Measurements from ENCODE around the gene KRT71. TPM values are rescaled to one million over a fixed set of nuclear protein-coding genes. Genes with fewer than 3 reads are reported as not detected.

KRT71 gene
- total and polyA plus RNA-seq, 2 of the 8 experiments (the other 6 are each of a cell fraction or from before 2014, with no cell fraction given), result not detected

GRCh38 chr12:52529417-52529816, 23.5 kb downstream of the KRT71 start (continued):
- TF ChIP-seq CHD7 (IDR thresholded peaks at IDR 0.05; ENCODE audit: insufficient replicate concordance, low read length) (no peak), KDM1A (IDR thresholded peaks at IDR 0.05; ENCODE audit: borderline replicate concordance, low read length) (no peak), SUZ12 (IDR thresholded peaks at IDR 0.05; ENCODE audit: low read length) (no peak), SP4 (IDR thresholded peaks at IDR 0.05; ENCODE audit: low read length) (no peak), YY1 (IDR thresholded peaks at IDR 0.05; ENCODE audit: low read depth, low read length) (no peak), TBP (IDR thresholded peaks at IDR 0.05; ENCODE audit: low read depth, low read length) (no peak), SIRT6 (IDR thresholded peaks at IDR 0.05; ENCODE audit: low read length) (no peak), E2F6 (IDR thresholded peaks at IDR 0.05) (no peak), PHF8 (conservative IDR thresholded peaks at IDR 0.05; ENCODE audit: low read depth, low read length) (no peak), SP1 (IDR thresholded peaks at IDR 0.05; ENCODE audit: low read depth, low read length) (no peak), NRF1 (IDR thresholded peaks at IDR 0.05; ENCODE audit: low read depth, low read length) (no peak), CEBPB (IDR thresholded peaks at IDR 0.05; ENCODE audit: low read depth, low read length) (no peak), POLR2AphosphoS5 (IDR thresholded peaks at IDR 0.05; ENCODE audit: low read depth, low read length) (no peak)

Measured in H1 (cell line).